Natural killer cell (primary cell): ENCODE measurements around the gene SH3RF2. TPM values are rescaled to one million over a fixed set of nuclear protein-coding genes. Genes with fewer than 3 reads are reported as not detected.

Experiments
- ATAC-seq, 3 donors: fragments of 150-1000 bp in 2 of 3; fragments of 200-7000 bp in 1 of 3; cut with Tn5 transposase; 1 replicate in 1 of 3; 2 replicates in 2 of 3; pipeline ENCODE4 v1.10.0; 2021; ENCODE audit warnings: mild to moderate bottlenecking in 2 of 3, moderate library complexity in 2 of 3
- DNase-seq, 2 donors: peaks; one replicate each; pipeline versions ENCODE4 v3.0.0 to v3.0.0-alpha.2; 2013 to 2021; ENCODE audit warnings: mixed read lengths in 1 of 2
- H3K27ac ChIP-seq: one replicate; pipeline ENCODE4 v1.5.1; 2013; ENCODE audit warnings: mild to moderate bottlenecking, low read length
- H3K27me3 ChIP-seq: one replicate; pipeline ENCODE4 v1.6.1; 2013; ENCODE audit warnings: low read length; ENCODE audit not compliant: control insufficient read depth, insufficient read depth
- H3K36me3 ChIP-seq: one replicate; pipeline ENCODE4 v1.6.1; 2013; ENCODE audit warnings: low read length; ENCODE audit not compliant: control insufficient read depth, insufficient read depth
- H3K4me1 ChIP-seq: one replicate; pipeline ENCODE4 v1.6.1; 2013; ENCODE audit warnings: low read length; ENCODE audit not compliant: control insufficient read depth, insufficient read depth
- H3K4me3 ChIP-seq: one replicate; pipeline ENCODE4 v1.5.1; 2013; ENCODE audit warnings: low read length
- H3K9me3 ChIP-seq: one replicate; pipeline ENCODE4 v1.6.1; 2013; ENCODE audit warnings: low read length; ENCODE audit not compliant: control insufficient read depth, insufficient read depth
- H3K27ac Mint-ChIP-seq, 2 donors: one replicate each; pipeline ENCODE4 v1.8.0; 2022; ENCODE audit warnings: mild to moderate bottlenecking in 2 of 2, mixed read lengths in 2 of 2, moderate library complexity in 1 of 2
- H3K27me3 Mint-ChIP-seq, 2 donors: one replicate each; pipeline ENCODE4 v1.8.0; 2022; ENCODE audit warnings: low read depth in 2 of 2, mixed read lengths in 2 of 2
- H3K36me3 Mint-ChIP-seq: one replicate; pipeline ENCODE4 v1.8.0; 2022; ENCODE audit warnings: mixed read lengths
- H3K4me1 Mint-ChIP-seq, 2 donors: one replicate each; pipeline ENCODE4 v1.8.0; 2022; ENCODE audit warnings: mixed read lengths in 2 of 2
- H3K4me3 Mint-ChIP-seq: one replicate; pipeline ENCODE4 v1.8.0; 2022; ENCODE audit warnings: mild to moderate bottlenecking, moderate library complexity, mixed read lengths
- H3K9me3 Mint-ChIP-seq, 2 donors: one replicate each; pipeline ENCODE4 v1.8.0; 2022; ENCODE audit warnings: mixed read lengths in 2 of 2
- CTCF ChIP-seq: fragments of 200-600 bp; IDR thresholded peaks from one replicate; pipeline ENCODE4 v1.8.0; 2022; ENCODE audit warnings: antibody characterized with exemption
- WGBS: methylation state at CpG from one replicate; pipeline ENCODE4 v1.1.7; 2013; ENCODE audit warnings: missing lambda C conversion rate; ENCODE audit not compliant: insufficient coverage; 5-methylcytosine and 5-hydroxymethylcytosine counted together
- intact Hi-C: fragments of 100-400 bp; cut with micrococcal nuclease; formaldehyde crosslinking; loops from one replicate; pipeline ENCODE4 v1.14.2; 2022
- total RNA-seq, 4 donors: library from RNA; stranded (reverse); fragments of 120-200 nt in 1 of 4; gene quantifications; one replicate each; pipeline versions ENCODE4 v1.2.3 to v1.2.4, GENCODE V29; 2013 to 2022

The SH3RF2 gene
- total RNA-seq, 3 donors from 2014 or later (not counting 1 experiment from before 2014, with no cell fraction given), result 0.28 to 0.35 TPM; not detected in 1

DNA sequence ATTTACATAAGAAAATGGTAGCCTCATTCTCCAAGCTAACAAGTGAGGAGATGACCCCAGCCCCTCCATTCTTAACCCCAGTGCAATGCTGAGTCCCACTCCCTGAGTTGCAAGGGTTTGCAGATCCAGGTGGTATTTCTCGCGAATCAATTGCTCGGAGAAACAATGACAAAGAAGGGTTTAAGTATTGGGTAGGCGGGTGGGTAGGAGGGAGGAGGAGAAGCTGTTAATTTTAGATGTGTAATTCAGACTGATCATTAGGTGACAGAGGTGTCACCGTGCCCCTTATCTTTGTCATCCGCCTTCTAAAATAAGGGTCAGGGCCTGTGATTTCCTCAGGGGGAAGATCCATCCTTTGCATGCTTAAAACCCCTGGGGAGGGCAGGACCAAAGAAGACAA, 17.0 kb upstream of the SH3RF2 start:
- Mint-ChIP-seq H3K4me1 (no peaks in the 10 kb centered on the region), H3K27me3 (peaks cover 2 to 4% of the 10 kb centered on the region in 2 donors), H3K4me3 (no peak overlapping the region), H3K36me3 (no peaks in the 10 kb centered on the region), H3K27ac (no peak overlapping the region), H3K9me3 (no peaks in the 10 kb centered on the region)
- ATAC-seq (no peak), DNase-seq (no peak)
- Histone ChIP-seq H3K9me3 (no peaks in the 10 kb centered on the region), H3K4me3 (no peak overlapping the region), H3K36me3 (no peaks in the 10 kb centered on the region), H3K4me1 (no peaks in the 10 kb centered on the region), H3K27ac (no peak overlapping the region), H3K27me3 (no peaks in the 10 kb centered on the region)
- 93% methylated on average over 6 of the region's 6 CpGs for WGBS
- intact Hi-C loops, result no loop called here
- no peak for TF ChIP-seq CTCF

GRCh38 chr5:145920542-145921210, 15.7 kb upstream of the SH3RF2 start:
- no peaks in the 10 kb centered on the region for H3K27me3 ChIP-seq
- intact Hi-C loops, result no loop called here
- no peak overlapping the region for H3K4me3 Mint-ChIP-seq

DNA sequence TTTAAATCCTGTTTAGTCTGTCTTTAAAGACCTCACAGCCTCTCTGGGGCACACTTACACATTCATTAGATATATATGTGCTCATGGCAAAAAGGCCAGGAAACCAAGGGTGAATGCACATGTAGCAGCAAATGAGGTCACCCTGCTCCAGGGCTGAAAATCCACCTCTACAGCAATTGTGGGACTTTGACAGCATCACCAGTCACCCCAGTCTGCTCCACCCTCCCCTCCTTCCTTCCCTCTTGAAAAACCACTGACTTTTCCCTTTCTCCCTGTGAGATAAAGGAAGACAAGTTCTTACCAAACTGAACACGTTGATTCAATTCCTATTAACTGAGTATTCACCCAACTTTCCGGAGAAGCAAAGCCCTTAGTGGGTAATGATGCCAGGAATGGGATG, 15.2 kb upstream of the SH3RF2 start:
- no peak overlapping the region for H3K27ac ChIP-seq
- no peaks in the 10 kb centered on the region for H3K36me3 ChIP-seq
- H3K4me3 Mint-ChIP-seq, result no peak overlapping the region
- H3K4me3 ChIP-seq, result no peak overlapping the region
- no peaks in the 10 kb centered on the region for H3K36me3 Mint-ChIP-seq
- no peak for TF ChIP-seq CTCF
- H3K27me3 ChIP-seq, result no peaks in the 10 kb centered on the region
- H3K27ac Mint-ChIP-seq, result no peak overlapping the region
- H3K4me1 ChIP-seq, result no peaks in the 10 kb centered on the region
- intact Hi-C loops, result no loop called here
- ATAC-seq, result no peak
- H3K27me3 Mint-ChIP-seq, result peaks cover 2 to 4% of the 10 kb centered on the region in 2 donors
- no peaks in the 10 kb centered on the region for H3K9me3 Mint-ChIP-seq
- no peaks in the 10 kb centered on the region for H3K9me3 ChIP-seq
- DNase-seq, result no peak
- no CpG with 5 or more reads among the region's 2 CpGs for WGBS
- no peaks in the 10 kb centered on the region for H3K4me1 Mint-ChIP-seq

More at GRCh38 chr5:145920542-145921210, 15.7 kb upstream of the SH3RF2 start:
- Histone ChIP-seq H3K9me3 (no peaks in the 10 kb centered on the region), H3K4me1 (no peaks in the 10 kb centered on the region), H3K27ac (no peak overlapping the region), H3K4me3 (no peak overlapping the region), H3K36me3 (no peaks in the 10 kb centered on the region)
- ATAC-seq, result no peak
- no peaks in the 10 kb centered on the region for H3K9me3 Mint-ChIP-seq
- no peak overlapping the region for H3K27ac Mint-ChIP-seq
- DNase-seq, result no peak
- H3K27me3 Mint-ChIP-seq, result peaks cover 2 to 4% of the 10 kb centered on the region in 2 donors
- WGBS, result 64% methylated on average over 1 of the region's 1 CpG
- no peak for TF ChIP-seq CTCF
- H3K4me1 Mint-ChIP-seq, result no peaks in the 10 kb centered on the region
- H3K36me3 Mint-ChIP-seq, result no peaks in the 10 kb centered on the region

DNA sequence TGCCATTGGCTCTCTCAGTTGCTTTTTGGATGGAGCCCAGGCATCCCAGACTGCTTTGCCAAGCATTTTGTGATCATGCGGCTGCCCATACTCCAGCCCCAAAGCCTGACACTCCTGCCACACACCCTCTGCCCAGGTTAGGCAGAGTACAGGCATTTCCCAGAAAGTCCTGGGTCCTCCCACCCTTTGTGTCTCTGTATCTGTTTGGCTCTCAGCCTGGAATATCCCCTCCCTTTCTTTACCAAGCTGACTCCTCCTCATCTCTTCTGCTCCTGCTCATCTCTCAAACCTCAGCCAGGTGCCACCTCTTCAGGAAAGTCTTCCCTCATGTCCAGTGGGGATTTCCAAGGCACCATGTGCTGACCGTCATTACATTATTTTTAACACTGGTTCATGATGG, 14.3 kb upstream of the SH3RF2 start:
- no peaks in the 10 kb centered on the region for H3K36me3 ChIP-seq
- Mint-ChIP-seq H3K27ac (no peak overlapping the region), H3K4me3 (no peak overlapping the region), H3K9me3 (no peaks in the 10 kb centered on the region), H3K27me3 (peaks cover 2 to 4% of the 10 kb centered on the region in 2 donors), H3K4me1 (no peaks in the 10 kb centered on the region), H3K36me3 (no peaks in the 10 kb centered on the region)
- DNase-seq (no peak), ATAC-seq (no peak)
- H3K27me3 ChIP-seq, result no peaks in the 10 kb centered on the region
- no peak overlapping the region for H3K4me3 ChIP-seq
- TF ChIP-seq CTCF, result no peak
- H3K4me1 ChIP-seq, result no peaks in the 10 kb centered on the region
- H3K27ac ChIP-seq, result no peak overlapping the region
- H3K9me3 ChIP-seq, result no peaks in the 10 kb centered on the region
- intact Hi-C loops, result no loop called here
- WGBS, result 94% methylated on average over 2 of the region's 2 CpGs
